Measurements from ENCODE around the gene SCO2.
"Not testable (repeated sequence)": the region's sequence is repeated elsewhere in the genome, so short reads cannot be mapped to it uniquely, and the experiment has no call there.

SCO2 gene

DNA sequence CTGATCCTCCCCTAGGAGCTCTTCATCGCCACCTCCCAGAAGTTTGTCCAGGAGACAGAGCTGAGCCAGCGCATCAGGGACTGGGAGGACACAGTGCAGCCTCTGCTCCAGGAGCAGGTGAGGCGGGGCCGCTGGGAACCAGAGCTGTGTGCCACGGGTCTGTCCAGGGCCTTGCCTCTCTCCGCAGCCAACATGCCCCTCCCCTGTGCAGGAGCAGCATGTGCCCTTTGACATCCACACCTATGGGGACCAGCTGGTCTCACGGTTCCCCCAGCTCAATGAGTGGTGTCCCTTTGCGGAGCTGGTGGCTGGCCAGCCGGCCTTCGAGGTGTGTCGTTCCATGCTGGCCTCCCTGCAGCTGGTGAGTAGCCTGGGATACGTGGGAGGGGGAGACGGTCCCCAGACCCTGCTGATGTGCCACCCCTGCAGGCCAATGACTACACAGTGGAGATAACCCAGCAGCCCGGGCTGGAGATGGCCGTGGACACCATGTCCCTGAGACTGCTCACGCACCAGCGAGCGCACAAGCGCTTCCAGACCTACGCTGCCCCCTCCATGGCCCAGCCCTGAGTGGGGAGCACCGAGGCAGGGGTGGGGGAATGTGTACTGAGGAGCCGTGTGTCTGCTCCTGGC, 2.5 kb downstream of the SCO2 start:
- peak overlapping the region; percentile 36 for H3K4me3 Mint-ChIP-seq
- peaks cover 25% of the 10 kb centered on the region for H3K4me1 Mint-ChIP-seq
- ATAC-seq (no peak), DNase-seq (no peak)
- no peak overlapping the region for H3K27ac Mint-ChIP-seq
- no peaks in the 10 kb centered on the region for H3K9me3 Mint-ChIP-seq
- H3K36me3 Mint-ChIP-seq (ENCODE audit: low read depth) = peaks cover 17% of the 10 kb centered on the region
- H3K27me3 Mint-ChIP-seq = no peaks in the 10 kb centered on the region

GRCh38 chr22:50522208-50522805, 3.1 kb downstream of the SCO2 start:
- no peak overlapping the region for H3K4me3 Mint-ChIP-seq
- H3K27me3 Mint-ChIP-seq = no peaks in the 10 kb centered on the region
- peaks cover 19% of the 10 kb centered on the region for H3K4me1 Mint-ChIP-seq
- ATAC-seq = no peak
- no peak overlapping the region for H3K27ac Mint-ChIP-seq
- H3K36me3 Mint-ChIP-seq (ENCODE audit: low read depth) = peaks cover 21% of the 10 kb centered on the region
- no peaks in the 10 kb centered on the region for H3K9me3 Mint-ChIP-seq
- no peak for DNase-seq

DNA sequence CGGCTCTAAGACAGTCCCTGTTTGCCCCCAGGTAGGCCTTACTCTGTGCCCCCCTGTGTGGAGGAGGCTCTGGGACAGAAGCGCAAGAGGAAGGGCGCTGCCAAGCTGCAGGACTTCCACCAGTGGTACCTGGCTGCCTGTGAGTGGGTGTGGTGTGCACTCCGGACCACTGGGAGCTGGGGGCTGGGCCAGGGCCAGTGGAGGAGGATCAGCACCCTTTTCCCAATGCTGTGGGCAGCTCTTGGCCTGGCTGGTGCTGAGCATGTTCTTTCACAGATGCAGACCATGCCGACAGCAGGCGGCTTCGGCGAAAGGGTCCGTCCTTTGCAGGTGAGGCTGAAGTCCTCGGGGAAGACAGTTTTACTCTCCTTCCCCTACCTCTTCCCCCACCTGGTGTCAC, 3.7 kb downstream of the SCO2 start:
- DNase-seq (no peak), ATAC-seq (no peak)
- H3K4me3 Mint-ChIP-seq = no peak overlapping the region
- H3K27ac Mint-ChIP-seq = no peak overlapping the region
- H3K4me1 Mint-ChIP-seq = peaks cover 13% of the 10 kb centered on the region
- H3K27me3 Mint-ChIP-seq = no peaks in the 10 kb centered on the region
- no peaks in the 10 kb centered on the region for H3K9me3 Mint-ChIP-seq
- H3K36me3 Mint-ChIP-seq (ENCODE audit: low read depth) = peaks cover 25% of the 10 kb centered on the region

DNA sequence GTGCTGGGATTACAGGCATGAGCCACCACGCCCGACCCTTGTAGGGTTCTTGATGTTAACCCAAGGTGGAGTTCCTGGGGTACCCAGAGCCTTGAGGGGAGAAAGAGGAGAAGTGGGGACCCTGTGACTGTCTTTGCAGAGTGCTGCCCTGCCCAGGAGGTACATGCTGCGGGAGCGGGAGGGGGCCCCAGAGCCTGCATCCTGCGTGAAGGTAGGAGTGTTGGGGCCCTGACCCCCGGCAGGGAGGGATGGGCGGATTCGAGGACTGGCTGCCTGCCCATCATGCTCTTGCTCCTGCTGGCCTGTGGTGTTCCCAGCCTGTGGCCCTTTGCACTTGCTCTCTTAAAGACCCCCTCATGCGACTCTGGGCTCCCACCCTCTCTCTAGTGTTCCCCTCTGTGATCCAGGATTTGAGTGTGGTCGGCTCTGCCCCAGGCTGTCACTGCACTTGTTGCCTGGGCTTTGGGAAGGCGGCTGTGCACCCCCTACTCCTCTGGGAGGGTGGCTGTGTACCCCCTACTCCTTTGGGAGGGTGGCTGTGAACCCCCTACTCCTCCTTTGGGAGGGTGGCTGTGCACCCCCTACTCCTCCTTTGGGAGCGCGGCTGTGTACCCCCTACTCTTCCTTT, 4.5 kb downstream of the SCO2 start:
- DNase-seq = no peak
- Mint-ChIP-seq H3K27ac (no peak overlapping the region), H3K4me1 (peaks cover 11% of the 10 kb centered on the region), H3K9me3 (no peaks in the 10 kb centered on the region), H3K36me3 (ENCODE audit: low read depth) (peaks cover 25% of the 10 kb centered on the region), H3K4me3 (no peak overlapping the region), H3K27me3 (no peaks in the 10 kb centered on the region)
- ATAC-seq = no peak

- H3K27me3 Mint-ChIP-seq, H3K9me3 Mint-ChIP-seq, ATAC-seq, H3K27ac Mint-ChIP-seq, H3K4me3 Mint-ChIP-seq, DNase-seq: not testable (repeated sequence)
- Mint-ChIP-seq H3K36me3 (ENCODE audit: low read depth) (peaks cover 25% of the 10 kb centered on the region), H3K4me1 (peaks cover 11% of the 10 kb centered on the region)
Measured at GRCh38 chr22:50520184-50520583, 5.2 kb downstream of the SCO2 start.

DNA sequence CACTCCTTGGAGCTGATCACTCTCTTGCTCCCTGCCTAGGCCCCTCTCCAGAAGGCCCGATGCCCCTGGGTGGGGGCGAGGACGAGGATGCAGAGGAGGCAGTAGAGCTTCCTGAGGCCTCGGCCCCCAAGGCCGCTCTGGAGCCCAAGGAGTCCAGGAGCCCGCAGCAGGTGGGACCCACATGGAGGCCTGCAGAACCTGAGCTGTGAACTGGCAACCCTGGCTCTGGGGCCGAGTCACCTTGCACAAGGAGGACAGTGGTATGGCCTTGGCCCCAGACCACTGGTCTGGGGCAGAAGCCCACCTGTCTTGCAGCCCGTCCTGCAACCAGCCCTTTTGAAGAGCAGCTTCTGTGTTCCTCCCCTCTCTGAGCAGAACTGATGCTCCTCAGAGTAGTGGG, 6.2 kb downstream of the SCO2 start:
- no peak overlapping the region for H3K4me3 Mint-ChIP-seq
- H3K4me1 Mint-ChIP-seq = peaks cover 9% of the 10 kb centered on the region
- H3K27ac Mint-ChIP-seq = no peak overlapping the region
- H3K36me3 Mint-ChIP-seq (ENCODE audit: low read depth) = peaks cover 23% of the 10 kb centered on the region
- ATAC-seq (no peak), DNase-seq (no peak)
- no peaks in the 10 kb centered on the region for H3K27me3 Mint-ChIP-seq
- no peaks in the 10 kb centered on the region for H3K9me3 Mint-ChIP-seq

- Mint-ChIP-seq H3K27ac (no peak overlapping the region), H3K9me3 (no peaks in the 10 kb centered on the region), H3K27me3 (no peaks in the 10 kb centered on the region), H3K4me1 (peaks cover 9% of the 10 kb centered on the region), H3K36me3 (ENCODE audit: low read depth) (peaks cover 23% of the 10 kb centered on the region), H3K4me3 (no peak overlapping the region)
- DNase-seq = no peak
- ATAC-seq = no peak
Measured at GRCh38 chr22:50518606-50519005, 6.8 kb downstream of the SCO2 start.

DNA sequence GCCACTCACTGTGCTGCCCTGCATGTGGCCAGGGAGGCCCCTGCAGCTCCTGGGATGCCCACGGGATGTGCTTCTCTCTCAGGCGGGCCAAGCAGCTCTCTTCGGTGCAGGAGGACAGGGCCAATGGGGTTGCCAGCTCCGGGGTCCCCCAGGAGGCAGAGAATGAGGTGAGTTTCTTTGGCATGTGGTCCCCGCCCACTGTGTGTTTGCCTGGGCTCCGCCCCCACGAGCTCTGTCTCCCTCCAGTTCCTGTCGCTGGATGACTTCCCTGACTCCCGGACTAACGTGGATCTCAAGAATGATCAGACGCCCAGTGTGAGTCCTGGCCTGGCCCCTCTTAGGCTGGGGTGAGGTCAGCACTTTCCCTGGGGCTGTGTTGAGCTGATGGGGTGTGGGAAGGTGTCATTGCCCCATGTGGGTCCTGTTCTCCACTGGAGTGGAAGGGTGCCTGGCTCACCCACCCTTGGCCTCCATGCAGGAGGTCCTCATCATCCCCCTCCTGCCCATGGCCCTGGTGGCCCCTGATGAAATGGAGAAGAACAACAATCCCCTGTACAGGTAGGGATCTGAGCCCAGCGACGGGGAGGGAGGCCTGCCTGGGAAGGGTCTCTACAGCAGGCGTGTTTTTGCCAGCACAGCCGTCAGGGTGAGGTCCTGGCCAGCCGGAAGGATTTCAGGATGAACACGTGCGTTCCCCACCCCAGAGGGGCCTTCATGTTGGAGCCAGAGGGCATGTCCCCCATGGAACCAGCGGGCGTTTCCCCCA, 7.7 kb downstream of the SCO2 start:
- H3K9me3 Mint-ChIP-seq = no peaks in the 10 kb centered on the region
- H3K4me1 Mint-ChIP-seq = peaks cover 7% of the 10 kb centered on the region
- H3K27ac Mint-ChIP-seq = no peak overlapping the region
- no peaks in the 10 kb centered on the region for H3K27me3 Mint-ChIP-seq
- ATAC-seq (no peak), DNase-seq (no peak)
- H3K36me3 Mint-ChIP-seq (ENCODE audit: low read depth) = peaks cover 22% of the 10 kb centered on the region
- no peak overlapping the region for H3K4me3 Mint-ChIP-seq

DNA sequence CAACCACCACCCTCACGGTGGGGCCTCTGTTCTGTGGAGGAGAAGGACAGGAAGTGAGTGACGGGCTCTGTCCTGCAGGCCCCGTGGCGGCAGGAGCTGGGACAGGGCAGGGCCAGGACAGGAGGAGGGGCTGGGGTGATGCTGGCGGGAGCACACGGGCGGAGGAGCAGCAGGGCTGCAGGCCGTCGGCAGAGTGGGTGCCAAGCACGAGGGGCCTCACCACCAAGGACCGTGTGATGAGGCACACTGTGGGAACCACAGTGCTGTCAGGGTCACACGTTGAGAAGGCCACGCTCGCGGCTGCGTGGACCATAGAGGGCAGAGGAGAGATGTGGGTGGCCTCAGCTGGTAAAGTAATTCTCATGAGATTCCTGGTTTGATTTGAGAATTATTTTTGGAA, 8.5 kb downstream of the SCO2 start:
- no peak overlapping the region for H3K27ac Mint-ChIP-seq
- H3K36me3 Mint-ChIP-seq (ENCODE audit: low read depth) = peaks cover 27% of the 10 kb centered on the region
- no peaks in the 10 kb centered on the region for H3K9me3 Mint-ChIP-seq
- no peak overlapping the region for H3K4me3 Mint-ChIP-seq
- DNase-seq (no peak), ATAC-seq (no peak)
- no peaks in the 10 kb centered on the region for H3K27me3 Mint-ChIP-seq
- peaks cover 15% of the 10 kb centered on the region for H3K4me1 Mint-ChIP-seq

DNA sequence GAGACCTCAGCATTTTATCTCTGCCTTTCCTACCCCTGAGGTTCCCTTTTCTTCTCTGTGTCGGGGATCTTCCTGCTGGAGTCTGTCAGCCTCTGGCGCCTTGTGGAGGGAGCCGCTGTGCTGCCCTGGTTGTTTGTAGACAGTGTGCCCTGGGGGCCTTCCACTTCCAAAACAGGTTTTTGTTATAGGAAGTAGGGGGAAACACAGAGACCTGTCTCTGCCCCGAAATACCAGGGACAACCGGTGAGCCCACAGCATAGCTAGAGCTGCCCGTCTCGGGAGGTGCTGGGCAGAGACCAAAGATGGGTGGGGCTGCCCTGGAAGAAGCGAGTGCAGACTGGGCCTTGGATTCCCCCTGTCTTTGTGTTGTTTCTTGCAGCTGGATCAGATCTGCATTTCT, 9.3 kb downstream of the SCO2 start:
- DNase-seq (no peak), ATAC-seq (no peak)
- peaks cover 26% of the 10 kb centered on the region for H3K36me3 Mint-ChIP-seq (ENCODE audit: low read depth)
- H3K27ac Mint-ChIP-seq = no peak overlapping the region
- no peaks in the 10 kb centered on the region for H3K9me3 Mint-ChIP-seq
- no peak overlapping the region for H3K4me3 Mint-ChIP-seq
- peaks cover 16% of the 10 kb centered on the region for H3K4me1 Mint-ChIP-seq
- no peaks in the 10 kb centered on the region for H3K27me3 Mint-ChIP-seq

GRCh38 chr22:50513175-50513574, 12.2 kb downstream of the SCO2 start:
- Mint-ChIP-seq H3K4me3 (no peak overlapping the region), H3K27ac (no peak overlapping the region), H3K27me3 (no peaks in the 10 kb centered on the region), H3K4me1 (peaks cover 30% of the 10 kb centered on the region), H3K36me3 (ENCODE audit: low read depth) (peaks cover 26% of the 10 kb centered on the region), H3K9me3 (no peaks in the 10 kb centered on the region)
- no peak for DNase-seq
- ATAC-seq = no peak

DNA sequence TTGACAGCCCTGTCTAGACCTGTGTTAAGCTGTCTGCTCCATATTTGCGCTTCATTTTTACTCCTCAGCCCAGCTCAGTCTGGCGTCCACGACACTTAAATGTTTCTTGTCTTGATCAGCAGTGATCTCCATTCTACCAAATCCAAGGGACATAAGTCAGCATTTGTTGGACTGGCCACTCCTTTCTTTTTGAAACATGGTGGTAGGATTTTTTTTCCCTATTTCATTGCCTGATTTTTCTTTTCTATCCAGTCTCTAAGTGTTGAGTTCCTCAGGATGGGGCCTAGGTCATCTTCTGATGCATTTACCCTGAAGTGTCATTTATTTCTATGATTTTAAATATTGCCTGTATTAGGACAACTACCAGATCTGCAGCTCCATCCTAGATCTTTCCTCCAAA, 16.5 kb downstream of the SCO2 start:
- Mint-ChIP-seq H3K27ac (peak overlapping the region; percentile 87), H3K27me3 (no peaks in the 10 kb centered on the region), H3K9me3 (no peaks in the 10 kb centered on the region), H3K4me1 (peaks cover 27% of the 10 kb centered on the region), H3K4me3 (peak overlapping the region; percentile 92), H3K36me3 (ENCODE audit: low read depth) (peaks cover 13% of the 10 kb centered on the region)
- no peak for ATAC-seq
- no peak for DNase-seq

DNA sequence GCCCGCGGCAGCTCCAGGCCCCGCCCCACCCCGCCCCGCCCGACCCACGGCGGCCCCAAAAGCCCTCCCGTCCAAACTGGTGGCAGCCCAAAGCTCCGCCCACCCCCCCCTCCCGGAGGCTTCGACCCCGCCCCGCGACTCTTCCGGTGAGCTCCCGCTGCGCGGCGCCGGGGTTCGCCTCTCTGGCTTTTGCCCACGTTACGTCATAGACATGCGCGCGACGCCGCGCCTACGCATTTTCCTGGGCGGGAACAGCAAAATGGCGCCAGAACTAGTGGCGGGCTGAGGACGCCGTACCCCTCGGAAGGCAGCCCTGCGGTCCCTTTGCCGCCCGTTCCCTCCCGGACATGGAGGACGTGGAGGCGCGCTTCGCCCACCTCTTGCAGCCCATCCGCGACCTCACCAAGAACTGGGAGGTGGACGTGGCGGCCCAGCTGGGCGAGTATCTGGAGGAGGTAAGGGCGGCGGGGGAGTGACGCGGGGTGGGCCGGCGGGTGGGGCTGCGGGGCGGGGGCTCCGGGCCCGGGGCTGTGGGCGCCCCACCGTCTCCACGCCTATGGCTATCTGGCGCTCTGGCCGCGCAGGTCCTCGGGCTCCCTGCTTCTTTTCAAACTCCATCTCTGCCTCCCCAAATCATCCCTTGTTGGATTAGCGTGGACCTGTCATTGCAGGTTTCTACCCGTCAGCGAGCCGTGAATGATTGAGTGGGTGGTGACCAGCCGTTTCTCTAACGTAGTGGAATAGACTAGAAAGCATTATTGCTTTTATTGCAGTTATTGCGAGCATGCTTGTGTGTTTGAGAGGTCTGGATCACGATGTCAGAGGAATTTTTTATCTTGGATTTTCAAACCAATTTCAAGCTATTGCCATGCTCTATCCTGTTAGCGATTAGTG, 17.2 kb downstream of the SCO2 start, which contains the start of gene NCAPH2:
NCAPH2 (plus strand) TSS at position 234 of the 894 bp plus-strand sequence; CDS start at position 348, 114 bp downstream.
- H3K9me3 Mint-ChIP-seq = no peaks in the 10 kb centered on the region
- H3K4me1 Mint-ChIP-seq = peaks cover 27% of the 10 kb centered on the region
- ATAC-seq (peak; percentile 61), DNase-seq (peak; percentile 99)
- H3K27ac Mint-ChIP-seq = peak within 1 kb of the TSS; percentile 87
- no peaks in the 10 kb centered on the region for H3K27me3 Mint-ChIP-seq
- peaks cover 13% of the 10 kb centered on the region for H3K36me3 Mint-ChIP-seq (ENCODE audit: low read depth)
- peak within 1 kb of the TSS; percentile 93 for H3K4me3 Mint-ChIP-seq

DNA sequence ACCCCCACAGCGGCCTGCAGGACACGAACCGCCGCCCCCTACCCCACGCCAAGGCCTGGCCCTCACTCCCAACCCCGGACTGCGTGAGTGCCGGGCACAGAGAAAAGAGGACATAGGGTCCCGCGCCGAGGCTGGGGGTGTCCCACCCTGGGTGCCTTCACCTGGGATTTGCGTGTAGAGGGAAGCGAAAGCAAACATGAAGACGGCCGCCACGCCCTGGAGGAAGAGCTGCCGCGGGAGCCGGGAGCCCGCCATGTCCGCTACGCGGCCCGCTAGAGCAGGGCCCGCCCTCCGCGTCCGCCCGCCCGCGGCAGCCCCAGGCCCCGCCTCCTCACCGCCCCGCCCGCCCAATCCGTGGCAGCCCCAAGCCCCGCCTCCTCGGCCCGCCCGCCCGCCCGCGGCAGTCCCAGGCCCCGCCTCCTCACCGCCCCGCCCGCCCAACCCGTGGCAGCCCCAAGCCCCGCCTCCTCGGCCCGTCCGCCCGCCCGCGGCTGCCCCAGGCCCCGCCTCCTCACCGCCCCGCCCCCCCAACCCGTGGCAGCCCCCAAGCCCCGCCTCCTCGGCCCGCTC, 17.9 kb downstream of the SCO2 start, which contains the start of gene LMF2:
LMF2 (minus strand) TSS at position 282 of the 570 bp plus-strand sequence; CDS start at position 255, 27 bp downstream.
- Mint-ChIP-seq H3K27ac (peak within 1 kb of the TSS; percentile 87), H3K4me1 (peaks cover 23% of the 10 kb centered on the region), H3K27me3 (no peaks in the 10 kb centered on the region), H3K9me3 (no peaks in the 10 kb centered on the region), H3K4me3 (peak within 1 kb of the TSS; percentile 93), H3K36me3 (ENCODE audit: low read depth) (peaks cover 10% of the 10 kb centered on the region)
- ATAC-seq (peak; percentile 74), DNase-seq (peak; percentile 94)

Measured in activated naive CD8-positive, alpha-beta T cell treated with anti-CD3 and anti-CD28 coated beads, Interleukin-2, amount 50 U/mL, for 24 hours (primary cell).